Psoas muscle (tissue), 8 donors: ENCODE measurements around the gene MED31. TPM values are rescaled to one million over a fixed set of nuclear protein-coding genes. Genes with fewer than 3 reads are reported as not detected.
"Not testable (repeated sequence)": the region's sequence is repeated elsewhere in the genome, so short reads cannot be mapped to it uniquely, and the experiment has no call there.

Experiments
- ATAC-seq, 4 donors: fragments of 200-7000 bp; cut with Tn5 transposase; one replicate each; pipeline ENCODE4 v1.9.1; 2020; ENCODE audit warnings: moderate library complexity in 3 of 4, mild to moderate bottlenecking in 2 of 4
- DNase-seq, 2 donors: peaks; one replicate each; pipeline ENCODE4 v3.0.0-alpha.2; 2020
- H3K27ac ChIP-seq: fragments of 200-600 bp; one replicate; pipeline ENCODE4 v1.8.0; 2022
- H3K27me3 ChIP-seq, 3 donors: fragments of 200-600 bp in 1 of 3; one replicate each; pipeline versions ENCODE4 v1.6.1 to v1.8.0; 2013 to 2022; ENCODE audit warnings: low read length in 2 of 3, mild to moderate bottlenecking in 2 of 3, moderate library complexity in 1 of 3; ENCODE audit not compliant: insufficient read depth in 3 of 3
- H3K36me3 ChIP-seq, 2 donors: fragments of 200-600 bp in 1 of 2; one replicate each; pipeline versions ENCODE4 v1.6.1 to v1.8.0; 2013 to 2022; ENCODE audit warnings: low read depth in 1 of 2, mild to moderate bottlenecking in 1 of 2, moderate library complexity in 1 of 2; ENCODE audit not compliant: insufficient read depth in 1 of 2
- H3K4me1 ChIP-seq: fragments of 200-600 bp; one replicate; pipeline ENCODE4 v1.8.0; 2022
- H3K4me3 ChIP-seq: fragments of 200-600 bp; one replicate; pipeline ENCODE4 v1.8.0; 2022; ENCODE audit warnings: mild to moderate bottlenecking
- H3K9me3 ChIP-seq: fragments of 200-600 bp; one replicate; pipeline ENCODE4 v1.8.0; 2022
- WGBS, 3 donors: extraction: QIAGEN DNeasy Blood & Tissue Kit; methylation state at CpG; one replicate each; pipeline versions ENCODE4 v1.1.6 to v1.1.7; 2013; 5-methylcytosine and 5-hydroxymethylcytosine counted together
- intact Hi-C, 2 donors: fragments of 100-400 bp; cut with DNase I; formaldehyde crosslinking; loops; one replicate each; pipeline versions ENCODE4 v1.11.0 to v1.14.2; 2022
- polyA plus RNA-seq, 3 donors: library from polyadenylated mRNA; stranded (reverse); fragments of 200-250 nt; gene quantifications; one replicate each; pipeline ENCODE4 v1.2.3, GENCODE V29; 2013
- total RNA-seq, 4 donors: library from RNA; stranded (reverse); fragmentation: NEBNext Ultra II Directional in 2 of 4; extraction: Animal tissue kit (Norgen Biotek cat#: 25700) in 2 of 4; gene quantifications; one replicate each; pipeline versions ENCODE4 v1.2.1 to v1.2.4, GENCODE V29; 2021 to 2023
- TF ChIP-seq, protein P1 (sequence below): fragments of 200-600 bp; IDR thresholded peaks from one replicate; pipeline ENCODE4 v1.8.0; 2022; ENCODE audit warnings: antibody characterized with exemption
- donor health status: healthy with polysubstance abuse.
- donor health status: DM: no; HTN: no; CAD: no; lungs with moderate emphysema.
- donor health status: Bipolar disorder and iron deficiency.
- donor health status: healthy.
- donor health status: DM: yes; HTN: yes; CAD: no.
- donor health status: DM: no; HTN: no; CAD: no.
- donor health status: DM: no; HTN: no; CAD: no.
- donor health status: DM: yes; HTN: yes; CAD: no.

MED31 gene
- total and polyA plus RNA-seq, 7 donors = 12.2 to 55.2 (median 12.7) TPM

DNA sequence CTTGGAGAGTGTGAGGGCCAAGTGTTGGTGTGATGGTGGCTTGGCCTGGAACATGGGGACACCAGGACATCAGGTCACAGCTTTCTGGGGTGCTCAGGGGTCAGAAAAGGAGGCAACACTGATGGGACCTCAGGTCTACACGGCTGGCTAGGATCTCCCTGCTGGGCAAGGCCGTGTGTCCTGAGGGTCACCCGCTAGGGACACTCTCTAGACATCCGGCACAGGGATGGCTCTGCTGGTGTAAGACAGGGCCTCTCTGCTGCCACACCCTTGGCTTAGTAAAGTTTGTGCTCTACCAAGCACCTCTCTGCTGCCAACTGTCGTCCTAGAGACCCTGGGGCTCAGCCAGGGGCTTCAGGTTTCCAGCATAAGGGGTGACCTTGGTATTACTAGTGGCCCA is 45.5 kb upstream of the MED31 start:
- Histone ChIP-seq H3K4me1 (no peaks in the 10 kb centered on the region), H3K4me3 (no peak overlapping the region), H3K27me3 (peaks cover 0 to 2% (median 0%) of the 10 kb centered on the region in 3 donors), H3K36me3 (no peaks in the 10 kb centered on the region), H3K27ac (no peak overlapping the region), H3K9me3 (no peaks in the 10 kb centered on the region)
- DNase-seq (no peak), ATAC-seq (no peak)
- intact Hi-C loops = no loop called here
- 59 to 65% (median 62%) methylated on average over 5 of the region's 5 CpGs for WGBS, 3 donors
- TF ChIP-seq, protein P1, sequence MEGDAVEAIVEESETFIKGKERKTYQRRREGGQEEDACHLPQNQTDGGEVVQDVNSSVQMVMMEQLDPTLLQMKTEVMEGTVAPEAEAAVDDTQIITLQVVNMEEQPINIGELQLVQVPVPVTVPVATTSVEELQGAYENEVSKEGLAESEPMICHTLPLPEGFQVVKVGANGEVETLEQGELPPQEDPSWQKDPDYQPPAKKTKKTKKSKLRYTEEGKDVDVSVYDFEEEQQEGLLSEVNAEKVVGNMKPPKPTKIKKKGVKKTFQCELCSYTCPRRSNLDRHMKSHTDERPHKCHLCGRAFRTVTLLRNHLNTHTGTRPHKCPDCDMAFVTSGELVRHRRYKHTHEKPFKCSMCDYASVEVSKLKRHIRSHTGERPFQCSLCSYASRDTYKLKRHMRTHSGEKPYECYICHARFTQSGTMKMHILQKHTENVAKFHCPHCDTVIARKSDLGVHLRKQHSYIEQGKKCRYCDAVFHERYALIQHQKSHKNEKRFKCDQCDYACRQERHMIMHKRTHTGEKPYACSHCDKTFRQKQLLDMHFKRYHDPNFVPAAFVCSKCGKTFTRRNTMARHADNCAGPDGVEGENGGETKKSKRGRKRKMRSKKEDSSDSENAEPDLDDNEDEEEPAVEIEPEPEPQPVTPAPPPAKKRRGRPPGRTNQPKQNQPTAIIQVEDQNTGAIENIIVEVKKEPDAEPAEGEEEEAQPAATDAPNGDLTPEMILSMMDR = no peak

DNA sequence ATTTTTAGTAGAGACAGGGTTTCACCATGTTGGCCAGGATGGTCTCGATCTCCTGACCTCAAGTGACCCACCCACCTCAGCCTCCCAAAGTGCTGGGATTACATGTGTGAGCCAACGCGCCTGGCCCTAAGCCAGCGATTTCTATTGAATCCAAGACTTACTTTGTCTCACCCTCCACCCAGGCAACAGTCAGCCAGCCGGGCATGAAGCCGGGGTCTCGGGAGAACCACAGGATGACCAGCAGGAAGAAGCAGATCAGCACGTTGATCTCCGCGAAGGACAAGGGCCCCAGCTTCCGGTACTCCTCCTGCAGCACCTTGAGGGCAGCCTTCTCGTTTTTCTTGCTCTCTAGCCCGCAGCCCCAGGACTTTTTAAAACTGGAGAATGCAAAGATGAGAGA is 44.2 kb upstream of the MED31 start:
- TF ChIP-seq, protein P1 = no peak
- no peak for DNase-seq
- WGBS, 3 donors = 64 to 80% (median 72%) methylated on average over 13 of the region's 13 CpGs
- Histone ChIP-seq H3K36me3 (no peaks in the 10 kb centered on the region), H3K4me3 (no peak overlapping the region), H3K9me3 (no peaks in the 10 kb centered on the region), H3K27ac (no peak overlapping the region), H3K27me3 (peaks cover 0 to 7% (median 0%) of the 10 kb centered on the region in 3 donors), H3K4me1 (no peaks in the 10 kb centered on the region)
- intact Hi-C loops = no loop called here
- ATAC-seq = no peak

DNA sequence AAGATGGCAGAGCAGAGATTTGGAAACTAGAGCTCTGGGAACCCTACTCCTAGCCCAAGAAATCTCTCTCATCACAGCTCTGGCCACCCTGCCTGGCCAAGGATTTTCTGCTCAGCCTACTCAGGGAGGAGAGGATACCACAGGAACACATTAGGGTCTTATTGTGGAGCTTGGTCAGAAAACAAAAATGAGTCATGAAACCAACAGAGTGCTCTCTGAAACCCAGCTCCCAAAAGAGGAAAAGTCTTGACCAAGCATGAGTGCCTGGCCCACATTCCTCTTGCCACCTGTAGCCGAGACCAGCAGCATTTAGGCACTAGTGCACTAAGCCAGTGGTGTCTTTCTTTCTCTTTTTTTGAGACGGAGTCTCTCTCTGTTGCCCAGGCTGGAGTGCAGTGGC is 43.6 kb upstream of the MED31 start:
- no peaks in the 10 kb centered on the region for H3K9me3 ChIP-seq
- H3K27me3 ChIP-seq = peaks cover 0 to 8% (median 0%) of the 10 kb centered on the region in 3 donors
- 73 to 75% (median 73%) methylated on average over 2 of the region's 2 CpGs for WGBS, 3 donors
- no peaks in the 10 kb centered on the region for H3K4me1 ChIP-seq
- intact Hi-C loops = no loop called here
- DNase-seq (no peak), ATAC-seq (no peak)
- TF ChIP-seq, protein P1 = no peak
- no peaks in the 10 kb centered on the region for H3K36me3 ChIP-seq
- no peak overlapping the region for H3K27ac ChIP-seq
- no peak overlapping the region for H3K4me3 ChIP-seq

DNA sequence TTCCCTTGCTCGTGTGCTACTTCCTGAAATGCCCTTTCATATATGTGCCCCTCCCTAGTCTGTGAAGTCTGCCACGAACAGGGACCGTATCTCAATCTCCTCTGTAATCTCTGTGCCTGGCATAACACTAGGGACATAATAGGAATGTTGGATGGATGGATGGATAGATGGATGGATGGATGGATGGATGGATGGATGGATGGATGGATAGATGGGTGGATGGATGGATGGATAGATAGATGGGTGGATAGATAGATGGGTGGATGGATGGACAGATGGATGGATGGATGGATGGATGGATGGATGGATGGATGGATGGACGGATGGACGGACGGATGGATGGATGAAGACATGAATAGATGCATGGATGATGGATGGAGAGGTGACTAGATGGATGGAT is 40.6 kb upstream of the MED31 start:
- H3K36me3 ChIP-seq, intact Hi-C loops, H3K27ac ChIP-seq, H3K4me1 ChIP-seq, H3K4me3 ChIP-seq, H3K9me3 ChIP-seq, ATAC-seq, DNase-seq, H3K27me3 ChIP-seq: not testable (repeated sequence)
- 62 to 74% (median 73%) methylated on average over 6 of the region's 6 CpGs for WGBS, 3 donors

DNA sequence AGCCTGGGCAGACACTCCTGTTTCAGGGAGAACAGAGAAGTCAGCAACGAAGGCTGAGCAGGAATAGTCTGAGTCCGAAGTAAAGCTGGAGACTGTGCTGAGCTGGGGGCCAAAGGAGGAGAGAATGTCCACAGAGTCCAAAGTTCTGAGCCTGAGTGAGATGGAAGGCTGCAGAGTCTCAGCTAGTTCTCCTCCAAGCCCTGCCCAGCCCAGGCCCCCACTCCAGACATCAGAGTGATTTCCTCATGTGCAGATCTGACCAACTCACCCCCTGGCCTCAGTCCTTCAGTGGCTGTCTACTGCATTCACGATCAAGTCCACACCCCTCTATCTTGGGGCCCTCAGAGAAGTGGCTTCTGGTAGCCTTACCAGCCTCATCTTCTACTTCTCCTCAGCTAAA is 40.1 kb upstream of the MED31 start:
- no peak overlapping the region for H3K4me3 ChIP-seq
- no peak for DNase-seq
- H3K4me1 ChIP-seq = no peaks in the 10 kb centered on the region
- TF ChIP-seq, protein P1 = no peak
- no peak for ATAC-seq
- H3K27me3 ChIP-seq = peaks cover 0 to 8% (median 8%) of the 10 kb centered on the region in 3 donors
- no peak overlapping the region for H3K27ac ChIP-seq
- no peaks in the 10 kb centered on the region for H3K36me3 ChIP-seq
- intact Hi-C loops = no loop called here
- WGBS, 3 donors = 75 to 88% (median 81%) methylated on average over 3 of the region's 3 CpGs
- H3K9me3 ChIP-seq = no peaks in the 10 kb centered on the region
